Measurements from ENCODE around the gene IPO7. TPM values are rescaled to one million over a fixed set of nuclear protein-coding genes. Genes with fewer than 3 reads are reported as not detected.

Gene IPO7
- polyA plus RNA-seq, 1 donor (not counting 4 experiments of a cell fraction or from before 2014, with no cell fraction given), result 115 TPM

DNA sequence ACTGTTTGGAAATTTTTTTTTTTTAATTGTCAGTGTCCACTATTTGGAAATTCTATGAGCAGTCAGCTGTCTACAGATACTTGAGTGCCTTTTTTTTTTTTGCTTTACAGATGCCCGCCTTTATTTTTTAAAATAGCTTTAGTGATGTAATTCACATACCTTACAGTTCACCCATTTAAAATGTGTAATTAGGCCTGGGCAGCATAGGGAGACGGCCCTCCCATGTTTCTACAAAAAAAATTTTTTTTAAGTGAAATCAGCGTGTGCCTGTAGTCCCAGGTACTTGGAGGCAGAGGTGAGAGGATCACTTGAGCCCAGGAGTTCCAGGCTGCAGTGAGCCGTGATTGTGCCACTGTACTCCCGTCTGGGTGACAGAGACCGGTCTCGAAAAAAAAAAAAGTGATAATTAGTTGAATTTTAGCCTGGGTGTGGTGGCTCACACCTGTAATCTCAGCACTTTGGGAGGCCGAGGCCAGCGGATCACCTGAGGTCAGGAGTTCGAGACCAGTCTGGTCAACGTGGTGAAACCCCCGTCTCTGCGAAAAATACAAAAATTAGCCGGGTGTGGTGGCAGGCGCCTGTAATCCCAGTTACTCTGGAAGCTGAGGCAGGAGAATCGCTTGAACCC, 77.8 kb downstream of the IPO7 start:
- dilution Hi-C loops (cut with MboI; ENCODE audit: extremely low pct_ligation_motif_present, low sequenced_read_pairs), result no loop called here
- DNase-seq (ENCODE audit: low read depth, low spot score), result no peak

GRCh38 chr11:9462806-9463537, 78.5 kb downstream of the IPO7 start:
- Histone ChIP-seq H4K20me1 (ENCODE audit: control insufficient read depth, extremely low read depth, insufficient read depth, low read length) (no peaks in the 10 kb centered on the region), H3K4me1 (ENCODE audit: control insufficient read depth, extremely low read depth, insufficient read depth, low read length) (peaks cover 18% of the 10 kb centered on the region), H3K9me1 (ENCODE audit: control insufficient read depth, extremely low read depth, insufficient read depth, low read length) (no peaks in the 10 kb centered on the region), H3K79me2 (ENCODE audit: control insufficient read depth, insufficient read depth, low read length) (peaks cover 56% of the 10 kb centered on the region), H3K4me2 (ENCODE audit: control insufficient read depth, extremely low read depth, insufficient read depth, low read depth, low read length) (peak overlapping the region; percentile 33), H3K27ac (ENCODE audit: control insufficient read depth, insufficient read depth, low read length) (peak overlapping the region; percentile 13), H2AFZ (ENCODE audit: control insufficient read depth, low read length) (no peak overlapping the region), H3K9ac (ENCODE audit: control insufficient read depth, extremely low read depth, insufficient read depth, low read length) (no peak overlapping the region), H3K36me3 (ENCODE audit: control insufficient read depth in 2 of 2, extremely low read depth in 1 of 2, insufficient read depth in 2 of 2, low read length in 2 of 2) (peaks cover 0 to 5% of the 10 kb centered on the region in 2 experiments), H3K27me3 (ENCODE audit: control insufficient read depth, extremely low read depth, insufficient read depth, low read length) (no peaks in the 10 kb centered on the region), H3K4me3 (ENCODE audit: control insufficient read depth in 2 of 3, extremely low read depth in 1 of 3, insufficient read depth in 2 of 3, low read depth in 1 of 3, low read length in 3 of 3) (no peak overlapping the region), H3K9me3 (ENCODE audit: control insufficient read depth, low read depth, low read length) (no peaks in the 10 kb centered on the region)
- TF ChIP-seq CTCF (optimal IDR thresholded peaks at IDR 0.05 in 1 of 3, IDR thresholded peaks at IDR 0.05 in 1 of 3, conservative IDR thresholded peaks at IDR 0.05 in 1 of 3; ENCODE audit: extremely low read depth in 1 of 3, insufficient read depth in 2 of 3, low read length in 3 of 3) (no peak), EZH2 (IDR thresholded peaks at IDR 0.05; ENCODE audit: low read length) (no peak)
- dilution Hi-C loops (cut with MboI; ENCODE audit: extremely low pct_ligation_motif_present, low sequenced_read_pairs), result no loop called here
- no peak for FAIRE-seq
- DNase-seq (ENCODE audit: low read depth, low spot score), result no peak

More for the DNA sequence above, 77.8 kb downstream of the IPO7 start:
- Histone ChIP-seq H2AFZ (ENCODE audit: control insufficient read depth, low read length) (no peak overlapping the region), H3K9me1 (ENCODE audit: control insufficient read depth, extremely low read depth, insufficient read depth, low read length) (no peaks in the 10 kb centered on the region), H3K27ac (ENCODE audit: control insufficient read depth, insufficient read depth, low read length) (peak overlapping the region; percentile 91), H3K27me3 (ENCODE audit: control insufficient read depth, extremely low read depth, insufficient read depth, low read length) (no peaks in the 10 kb centered on the region), H3K4me2 (ENCODE audit: control insufficient read depth, extremely low read depth, insufficient read depth, low read depth, low read length) (peak overlapping the region; percentile 99), H3K4me1 (ENCODE audit: control insufficient read depth, extremely low read depth, insufficient read depth, low read length) (peaks cover 18% of the 10 kb centered on the region), H3K9ac (ENCODE audit: control insufficient read depth, extremely low read depth, insufficient read depth, low read length) (peak overlapping the region; percentile 92), H3K4me3 (ENCODE audit: control insufficient read depth in 2 of 3, extremely low read depth in 1 of 3, insufficient read depth in 2 of 3, low read depth in 1 of 3, low read length in 3 of 3) (peak overlapping the region; percentile 75 to 93 (median 87)), H3K9me3 (ENCODE audit: control insufficient read depth, low read depth, low read length) (no peaks in the 10 kb centered on the region), H4K20me1 (ENCODE audit: control insufficient read depth, extremely low read depth, insufficient read depth, low read length) (no peaks in the 10 kb centered on the region), H3K36me3 (ENCODE audit: control insufficient read depth in 2 of 2, extremely low read depth in 1 of 2, insufficient read depth in 2 of 2, low read length in 2 of 2) (peaks cover 0 to 5% of the 10 kb centered on the region in 2 experiments), H3K79me2 (ENCODE audit: control insufficient read depth, insufficient read depth, low read length) (peaks cover 53% of the 10 kb centered on the region)
- FAIRE-seq, result no peak
- TF ChIP-seq EZH2 (IDR thresholded peaks at IDR 0.05; ENCODE audit: low read length), result no peak
- no peak for TF ChIP-seq CTCF (optimal IDR thresholded peaks at IDR 0.05 in 1 of 3, IDR thresholded peaks at IDR 0.05 in 1 of 3, conservative IDR thresholded peaks at IDR 0.05 in 1 of 3; ENCODE audit: extremely low read depth in 1 of 3, insufficient read depth in 2 of 3, low read length in 3 of 3)

Data from keratinocyte (primary cell).